H9 (cell line): ENCODE measurements around the gene DPP6. TPM values are rescaled to one million over a fixed set of nuclear protein-coding genes. Genes with fewer than 3 reads are reported as not detected.

Source experiments
- DNase-seq: peaks from one replicate; pipeline ENCODE4 v3.0.0-alpha.2; 2017
- H2AFZ ChIP-seq: one replicate; pipeline ENCODE4 v1.6.1; 2013; ENCODE audit warnings: mild to moderate bottlenecking, low read length, control low read depth, moderate library complexity
- H2AK5ac ChIP-seq: 2 replicates; pipeline ENCODE4 v1.6.1; 2013; ENCODE audit warnings: low read length, control low read depth, mixed read lengths; ENCODE audit not compliant: insufficient read length
- H2BK120ac ChIP-seq: one replicate; pipeline ENCODE4 v1.6.1; 2013; ENCODE audit warnings: low read depth, mild to moderate bottlenecking, low read length, control low read depth, inconsistent platforms; ENCODE audit not compliant: poor library complexity, severe bottlenecking
- H2BK12ac ChIP-seq: 2 replicates; pipeline ENCODE4 v1.6.1; 2013; ENCODE audit warnings: low read length, control low read depth, mixed read lengths, low read depth; ENCODE audit not compliant: insufficient read length
- H2BK15ac ChIP-seq: 2 replicates; pipeline ENCODE4 v1.6.1; 2013; ENCODE audit warnings: low read depth, low read length, control low read depth
- H2BK20ac ChIP-seq: one replicate; pipeline ENCODE4 v1.6.1; 2013; ENCODE audit warnings: low read depth, mild to moderate bottlenecking, low read length, control low read depth, inconsistent platforms; ENCODE audit not compliant: poor library complexity, severe bottlenecking
- H2BK5ac ChIP-seq: 2 replicates; pipeline ENCODE4 v1.6.1; 2013; ENCODE audit warnings: low read length, control low read depth, mixed read lengths; ENCODE audit not compliant: insufficient read length
- H3K14ac ChIP-seq: 2 replicates; pipeline ENCODE4 v1.6.1; 2013; ENCODE audit warnings: low read length, control low read depth; ENCODE audit not compliant: insufficient read depth
- H3K18ac ChIP-seq: 2 replicates; pipeline ENCODE4 v1.6.1; 2013; ENCODE audit warnings: low read depth, mild to moderate bottlenecking, mixed read lengths, low read length, control low read depth; ENCODE audit not compliant: insufficient read length
- H3K23ac ChIP-seq: 2 replicates; pipeline ENCODE4 v1.6.1; 2013; ENCODE audit warnings: low read length, control low read depth, mixed read lengths, low read depth; ENCODE audit not compliant: insufficient read length
- H3K23me2 ChIP-seq: 2 replicates; pipeline ENCODE4 v1.6.1; 2013; ENCODE audit warnings: low read depth, mild to moderate bottlenecking, mixed read lengths, low read length, control low read depth; ENCODE audit not compliant: insufficient read length, poor library complexity, severe bottlenecking
- H3K27ac ChIP-seq: 2 replicates; pipeline ENCODE4 v1.5.1; 2013; ENCODE audit warnings: low read length, control low read depth, mixed read lengths, low read depth; ENCODE audit not compliant: insufficient read length
- H3K27me3 ChIP-seq: 2 replicates; pipeline ENCODE4 v1.6.1; 2013; ENCODE audit warnings: low read length, control low read depth, inconsistent platforms; ENCODE audit not compliant: insufficient read depth
- H3K4ac ChIP-seq: 2 replicates; pipeline ENCODE4 v1.6.1; 2013; ENCODE audit warnings: low read depth, mild to moderate bottlenecking, control low read depth, inconsistent platforms, low read length, moderate library complexity
- H3K4me1 ChIP-seq: 2 replicates; pipeline ENCODE4 v1.6.1; 2013; ENCODE audit warnings: low read length, control low read depth, inconsistent platforms; ENCODE audit not compliant: insufficient read depth
- H3K4me2 ChIP-seq: 2 replicates; pipeline ENCODE4 v1.6.1; 2013; ENCODE audit warnings: low read length, control low read depth, mixed read lengths; ENCODE audit not compliant: insufficient read length, insufficient read depth
- H3K56ac ChIP-seq: 2 replicates; pipeline ENCODE4 v1.6.1; 2013; ENCODE audit warnings: low read depth, mild to moderate bottlenecking, mixed read lengths, low read length, control low read depth; ENCODE audit not compliant: insufficient read length
- H3K79me1 ChIP-seq: 2 replicates; pipeline ENCODE4 v1.6.1; 2013; ENCODE audit warnings: low read depth, mild to moderate bottlenecking, moderate library complexity, low read length, control low read depth, inconsistent platforms; ENCODE audit not compliant: insufficient read depth, poor library complexity, severe bottlenecking
- H3K79me2 ChIP-seq: 2 replicates; pipeline ENCODE4 v1.6.1; 2013; ENCODE audit warnings: low read length, control low read depth, inconsistent platforms; ENCODE audit not compliant: insufficient read depth
- H3K9ac ChIP-seq: 2 replicates; pipeline ENCODE4 v1.6.1; 2013; ENCODE audit warnings: low read length, control low read depth, mixed read lengths; ENCODE audit not compliant: insufficient read length; ENCODE audit errors: extremely low read depth
- H3K9me3 ChIP-seq: one replicate; pipeline ENCODE4 v1.6.1; 2013; ENCODE audit warnings: low read depth, low read length, inconsistent platforms; ENCODE audit not compliant: control insufficient read depth
- H3T11ph ChIP-seq: one replicate; pipeline ENCODE4 v1.6.1; 2013; ENCODE audit warnings: mild to moderate bottlenecking, low read length, control low read depth, inconsistent platforms
- H4K20me1 ChIP-seq: one replicate; pipeline ENCODE4 v1.6.1; 2013; ENCODE audit not compliant: control insufficient read depth, insufficient read length, insufficient read depth
- H4K5ac ChIP-seq: 2 replicates; pipeline ENCODE4 v1.6.1; 2013; ENCODE audit warnings: low read depth, mild to moderate bottlenecking, mixed read lengths, low read length, control low read depth; ENCODE audit not compliant: insufficient read length
- H4K8ac ChIP-seq: replicated peaks from 2 replicates; pipeline ENCODE4 v1.6.1; 2013; ENCODE audit warnings: low read length, control low read depth, mixed read lengths, low read depth; ENCODE audit not compliant: insufficient read length
- H4K91ac ChIP-seq: 2 replicates; pipeline ENCODE4 v1.6.1; 2013; ENCODE audit warnings: low read depth, mild to moderate bottlenecking, moderate library complexity, mixed read lengths, low read length, control low read depth; ENCODE audit not compliant: insufficient read length
- H3K27ac Mint-ChIP-seq, 3 experiments: 2 replicates in 2 of 3; 3 replicates in 1 of 3; pipeline ENCODE4 v1.8.0; 2020 to 2021; ENCODE audit warnings: mixed read lengths in 3 of 3, mild to moderate bottlenecking in 1 of 3, moderate library complexity in 1 of 3
- H3K27me3 Mint-ChIP-seq: 2 replicates; pipeline ENCODE4 v1.8.0; 2021; ENCODE audit warnings: low read depth, mild to moderate bottlenecking, moderate library complexity, mixed read lengths
- H3K36me3 Mint-ChIP-seq, 3 experiments: 2 replicates in 2 of 3; 3 replicates in 1 of 3; pipeline ENCODE4 v1.8.0; 2020 to 2021; ENCODE audit warnings: low read depth in 3 of 3, mixed read lengths in 3 of 3; ENCODE audit not compliant: insufficient read depth in 1 of 3
- H3K4me1 Mint-ChIP-seq, 2 experiments: 2 replicates each; pipeline ENCODE4 v1.8.0; 2020; ENCODE audit warnings: mixed read lengths in 2 of 2
- H3K4me3 Mint-ChIP-seq, 2 experiments: 2 replicates in 1 of 2; 3 replicates in 1 of 2; pipeline ENCODE4 v1.8.0; 2020 to 2021; ENCODE audit warnings: mild to moderate bottlenecking in 2 of 2, mixed read lengths in 2 of 2, moderate library complexity in 1 of 2
- H3K9me3 Mint-ChIP-seq, 2 experiments: 2 replicates in 1 of 2; 3 replicates in 1 of 2; pipeline ENCODE4 v1.8.0; 2020; ENCODE audit warnings: mild to moderate bottlenecking in 2 of 2, mixed read lengths in 2 of 2, moderate library complexity in 1 of 2
- CTCF ChIP-seq: fragments of 200-600 bp; sonication (generic); conservative IDR thresholded peaks from 3 replicates; pipeline ENCODE4 v1.8.0; 2021; ENCODE audit warnings: antibody characterized with exemption, mild to moderate bottlenecking
- WGBS: extraction: QIAGEN DNeasy Blood & Tissue Kit; methylation state at CpG from one replicate; pipeline ENCODE4 v1.1.7; 2013; ENCODE audit warnings: missing lambda C conversion rate, low lambda C conversion rate, mixed read lengths; ENCODE audit not compliant: insufficient read length; ENCODE audit errors: extremely low coverage; 5-methylcytosine and 5-hydroxymethylcytosine counted together
- total RNA-seq: library from RNA; stranded (reverse); gene quantifications from 2 replicates; pipeline ENCODE4 v1.2.1, GENCODE V29; 2021

Gene DPP6
- total RNA-seq, 1 experiment from 2014 or later = 4.5 TPM

DNA sequence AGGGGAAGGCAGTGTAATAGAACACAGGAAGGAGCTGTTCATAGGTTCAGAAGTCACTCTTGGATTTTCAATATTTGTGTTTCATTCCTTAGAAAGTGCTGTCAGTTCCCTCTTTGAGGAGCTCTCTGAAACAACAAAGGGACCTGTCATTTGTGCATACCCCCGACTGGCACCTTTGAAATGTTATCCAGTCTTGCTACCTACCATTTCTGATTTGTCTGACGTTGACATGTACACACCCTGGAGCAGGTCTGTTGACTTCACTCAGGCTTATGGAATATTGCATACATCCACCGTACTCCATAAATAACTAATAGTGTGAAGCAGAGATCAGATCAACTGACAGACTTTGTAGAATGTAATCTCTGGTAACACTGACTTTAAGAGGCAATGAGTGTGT is 189.8 kb downstream of the DPP6 start:
- Histone ChIP-seq H2BK20ac (no peak overlapping the region), H2BK120ac (no peak overlapping the region), H3K79me2 (no peaks in the 10 kb centered on the region), H2BK15ac (no peak overlapping the region), H4K8ac (no peak overlapping the region), H3K4me2 (no peak overlapping the region), H3K18ac (no peak overlapping the region), H3K27ac (no peak overlapping the region), H2BK5ac (no peak overlapping the region), H3K9me3 (peaks cover 9% of the 10 kb centered on the region), H2BK12ac (no peak overlapping the region), H4K20me1 (no peaks in the 10 kb centered on the region), H3K4ac (no peak overlapping the region), H2AFZ (no peak overlapping the region), H3T11ph (no peak overlapping the region), H4K91ac (no peak overlapping the region), H3K14ac (no peak overlapping the region), H3K79me1 (no peaks in the 10 kb centered on the region), H3K27me3 (no peaks in the 10 kb centered on the region), H4K5ac (no peak overlapping the region), H3K4me1 (no peaks in the 10 kb centered on the region), H2AK5ac (no peak overlapping the region), H3K56ac (no peak overlapping the region), H3K23me2 (no peaks in the 10 kb centered on the region), H3K23ac (no peak overlapping the region), H3K9ac (no peak overlapping the region)
- TF ChIP-seq CTCF = no peak
- no peak overlapping the region for H3K27ac Mint-ChIP-seq
- H3K4me1 Mint-ChIP-seq = peaks cover 0 to 2% of the 10 kb centered on the region in 2 experiments; a peak in 1 of 4 replicates
- no peak for DNase-seq
- no CpG with 5 or more reads among the region's 3 CpGs for WGBS
- peaks cover 26 to 27% of the 10 kb centered on the region in 2 experiments for H3K9me3 Mint-ChIP-seq
- H3K4me3 Mint-ChIP-seq = no peak overlapping the region
- H3K36me3 Mint-ChIP-seq = peaks cover 11 to 24% (median 16%) of the 10 kb centered on the region in 3 experiments
- no peaks in the 10 kb centered on the region for H3K27me3 Mint-ChIP-seq
